HG02588 (cell line): ENCODE data around the gene RAPSN.

ENCODE experiments used
- ATAC-seq: cut with Tn5 transposase; IDR thresholded peaks from one replicate; pipeline ENCODE4 v1.9.1; 2021; ENCODE audit warnings: mild to moderate bottlenecking, moderate library complexity; ENCODE audit not compliant: unreplicated experiment

Gene RAPSN

DNA sequence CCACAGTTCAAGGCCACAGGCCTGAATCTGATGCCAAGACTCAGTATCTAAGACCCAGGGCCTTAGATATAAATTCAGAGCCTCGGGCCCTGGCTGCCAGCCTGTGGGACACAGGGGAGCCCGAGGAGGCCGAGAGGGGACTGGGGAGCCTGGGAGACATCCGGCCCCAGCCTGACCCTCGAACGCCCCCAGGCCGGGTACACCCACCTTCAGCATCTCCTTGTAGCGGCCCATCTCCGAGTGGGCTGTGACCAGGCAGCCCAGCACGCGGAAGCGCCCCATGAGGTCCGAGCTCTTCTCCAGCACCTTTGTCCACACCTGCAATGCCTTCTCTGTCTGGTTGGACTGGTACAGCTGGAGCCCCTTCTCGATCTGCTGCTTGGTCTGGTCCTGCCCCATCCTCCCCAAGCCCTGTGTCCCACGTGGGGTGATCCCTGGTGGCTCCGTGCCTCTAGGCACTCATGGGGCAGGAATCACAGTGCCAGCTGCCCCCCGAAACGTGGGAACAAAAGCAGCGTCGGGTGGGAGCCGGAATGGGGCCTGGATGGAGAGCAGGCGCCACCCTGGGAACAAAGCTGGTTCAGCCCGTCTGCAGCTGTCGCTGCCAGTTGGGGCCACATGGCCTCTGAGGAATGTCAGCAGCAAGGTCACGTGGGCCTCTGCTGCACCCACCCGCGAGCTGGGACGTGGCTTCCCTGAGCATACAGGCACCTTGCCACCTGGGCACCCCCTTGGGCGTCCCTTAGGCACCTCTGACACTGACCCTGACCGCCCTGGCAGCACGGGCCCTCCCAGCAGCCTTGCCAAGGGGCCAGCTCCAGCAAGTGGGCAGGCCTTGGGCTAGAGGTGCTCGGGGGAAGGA, at the start of gene RAPSN:
Gene RAPSN, minus strand, starts transcription at position 571 of the 862 bp plus-strand sequence. Its CDS starts 172 bp downstream, at position 399.
- no peak for ATAC-seq

DNA sequence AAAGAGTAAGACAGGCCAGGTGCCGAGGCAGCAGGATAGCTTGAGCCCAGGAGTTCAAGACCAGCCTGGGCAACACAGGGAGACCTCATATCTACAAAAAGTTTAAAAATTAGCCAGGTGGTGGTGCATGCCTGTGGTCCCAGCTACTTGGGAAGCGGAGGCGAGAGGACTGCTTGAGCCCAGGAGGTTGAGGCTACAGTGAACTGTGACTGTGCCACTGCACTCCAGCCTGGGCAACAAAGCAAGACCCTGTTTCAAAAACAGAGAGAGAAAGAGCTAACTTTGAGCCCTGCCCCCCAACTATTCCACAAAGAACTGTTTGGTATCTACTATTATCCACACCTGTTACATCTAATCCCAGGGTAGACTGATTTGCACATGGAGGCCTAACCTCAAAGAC, 49.2 kb upstream of the RAPSN start:
- no peak for ATAC-seq

DNA sequence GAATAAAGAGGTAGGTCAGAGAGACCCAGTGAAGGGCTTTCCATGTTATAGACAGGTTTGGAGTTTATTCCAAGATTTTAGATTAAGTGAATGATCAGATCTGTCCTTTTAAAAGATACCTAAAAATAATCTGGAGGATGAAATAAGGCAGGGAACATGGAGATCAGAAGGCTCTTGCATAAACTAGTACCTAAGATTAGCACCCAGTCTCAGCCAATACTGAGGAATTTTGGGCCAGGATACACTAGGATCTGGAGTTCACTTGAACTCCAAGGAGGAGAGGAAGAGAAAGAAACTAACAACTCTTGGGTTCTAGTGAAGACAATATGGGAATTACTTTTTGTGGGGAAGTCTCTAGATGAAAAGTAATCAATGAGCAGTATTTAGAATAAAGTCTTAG, 47.9 kb upstream of the RAPSN start:
- ATAC-seq = no peak

DNA sequence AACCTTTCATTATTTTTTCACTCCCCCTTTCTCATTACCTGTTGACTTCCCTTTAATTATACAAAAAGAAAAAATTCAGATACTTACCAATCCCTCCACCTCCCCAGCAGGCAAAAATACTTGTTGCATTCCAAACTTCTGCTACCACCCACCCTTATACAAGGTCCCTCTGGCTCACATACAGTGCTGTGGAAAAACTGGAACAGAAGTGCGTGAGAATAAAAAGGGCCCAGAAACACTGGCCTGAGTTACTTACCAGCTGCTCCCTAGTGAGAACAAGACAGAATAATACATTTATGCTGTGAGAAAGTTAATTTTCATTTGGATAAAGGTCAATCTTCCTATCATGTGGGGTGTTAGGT, 46.9 kb upstream of the RAPSN start:
- no peak for ATAC-seq

DNA sequence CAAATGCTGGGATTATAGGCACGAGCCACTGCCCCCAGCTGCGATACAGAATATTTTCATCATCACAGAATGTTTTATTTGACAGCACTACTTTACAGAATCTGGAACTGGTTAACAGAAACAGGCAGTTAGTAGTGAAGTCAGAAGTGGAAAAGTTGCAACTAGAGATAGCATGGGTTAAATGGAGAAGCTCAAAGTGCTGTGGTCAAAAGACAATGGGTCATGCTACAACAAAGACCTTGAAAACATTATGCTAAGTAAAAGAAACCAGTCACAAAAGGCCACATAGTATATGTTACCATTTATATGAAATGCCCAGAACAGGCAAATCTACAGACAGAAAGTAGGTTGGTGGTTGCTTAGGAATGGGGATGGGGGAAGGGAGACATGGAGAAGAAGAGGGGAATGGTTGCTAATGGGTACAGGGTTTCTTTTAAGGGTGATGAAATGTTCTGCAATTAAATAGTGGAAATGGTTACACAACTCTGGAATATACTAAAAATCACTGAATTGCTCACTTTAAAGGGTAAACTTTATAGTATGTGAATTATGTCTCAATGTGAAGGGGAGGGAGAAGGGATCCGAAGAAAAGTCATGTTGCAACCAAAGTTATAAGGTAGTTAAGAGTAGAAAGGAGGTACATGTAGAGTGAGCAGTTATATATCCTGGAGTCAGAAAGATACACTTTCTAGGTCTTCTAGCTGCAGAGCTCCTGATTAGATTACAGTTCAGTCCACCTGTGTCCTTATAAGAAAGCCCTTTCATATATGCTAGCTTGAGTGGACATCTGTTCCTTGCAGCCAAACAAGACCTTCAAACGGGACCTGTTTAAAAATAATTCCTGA, 46.3 kb upstream of the RAPSN start:
- ATAC-seq = no peak

DNA sequence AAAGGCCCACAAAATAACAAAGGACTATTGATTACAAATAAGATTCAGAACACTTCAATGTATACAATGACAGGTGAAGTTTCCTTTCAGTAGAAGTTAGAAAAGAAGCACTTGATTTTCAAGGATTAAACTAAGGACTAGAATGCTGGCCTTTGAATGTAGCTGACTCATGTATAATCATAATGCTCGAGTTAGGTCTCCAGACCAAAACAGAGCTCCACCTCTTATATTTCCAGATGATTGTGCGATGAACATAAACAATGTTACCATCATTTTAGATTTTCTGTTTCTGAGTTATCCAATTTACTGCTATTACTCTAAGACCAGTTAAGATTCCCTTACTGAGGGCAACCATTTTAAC, 40.4 kb upstream of the RAPSN start:
- ATAC-seq = no peak

DNA sequence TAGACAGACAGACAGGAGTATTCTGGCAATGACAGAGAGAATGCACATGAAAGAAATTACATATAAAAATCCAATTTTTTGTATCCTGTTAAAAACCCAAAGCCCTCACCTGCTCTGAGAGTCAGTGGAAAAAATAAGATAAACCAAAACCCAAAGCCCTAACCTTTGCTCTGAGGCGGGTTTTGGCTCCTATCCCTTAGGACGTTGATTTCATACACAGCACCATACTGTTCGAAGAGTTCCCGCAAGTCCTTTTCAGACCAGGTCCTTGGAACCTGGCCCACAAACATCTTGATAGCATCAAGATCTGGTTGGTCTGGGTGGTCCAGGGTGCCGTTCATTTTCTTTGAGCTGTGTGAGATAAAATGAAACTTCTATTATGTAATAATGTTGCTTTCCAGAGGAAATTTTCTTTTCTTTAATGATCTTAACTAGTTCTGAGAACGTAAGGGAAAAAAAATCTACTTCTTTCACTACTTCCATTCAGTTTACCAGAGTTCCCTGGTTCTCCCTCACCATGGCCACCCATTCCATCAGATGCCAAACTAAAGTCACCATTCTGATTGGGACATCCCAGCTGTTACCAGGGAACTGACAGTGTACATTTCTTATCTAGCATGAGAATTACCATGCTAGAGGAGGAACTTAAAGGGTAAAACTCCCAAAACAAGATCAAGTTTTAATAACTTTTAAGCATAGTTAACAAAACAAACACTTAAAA, 39.9 kb upstream of the RAPSN start:
- ATAC-seq = no peak

DNA sequence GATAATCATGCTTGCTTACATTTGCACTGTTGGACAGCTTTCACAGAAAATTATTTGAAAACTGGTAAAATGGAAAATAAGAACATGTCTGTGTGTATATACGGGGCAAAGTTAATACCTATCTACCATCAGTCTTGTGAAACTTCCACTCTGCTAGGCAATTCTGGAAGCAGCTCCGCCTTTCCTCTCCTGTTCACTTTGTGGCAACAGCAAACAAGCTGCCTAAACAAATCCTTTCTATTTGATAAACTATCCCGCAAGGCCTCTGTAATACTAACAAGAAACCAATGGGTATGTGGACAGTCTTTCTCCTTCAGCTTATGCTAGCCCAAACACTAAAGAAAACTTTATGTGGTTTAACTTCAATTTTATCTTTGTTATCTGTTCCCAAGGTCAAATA, 39.2 kb upstream of the RAPSN start:
- no peak for ATAC-seq

DNA sequence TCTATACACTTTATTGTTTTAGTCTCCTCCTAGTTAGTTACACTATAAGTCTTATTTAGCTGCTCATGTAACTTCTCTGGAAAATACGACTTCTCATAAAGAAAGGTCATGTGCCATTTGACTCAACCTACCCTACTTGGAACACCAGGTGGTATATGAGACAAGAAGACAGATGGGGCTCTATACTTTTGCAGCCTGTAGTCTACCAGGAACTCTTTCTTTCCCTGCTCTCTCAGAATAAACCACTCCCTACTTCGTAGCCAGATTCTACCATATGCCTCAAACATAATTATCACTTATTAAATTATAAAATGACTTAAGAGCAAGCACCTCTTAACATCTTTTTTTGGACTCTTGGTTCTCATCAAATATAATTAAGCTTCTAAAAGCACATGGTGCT, 38.5 kb upstream of the RAPSN start:
- no peak for ATAC-seq

DNA sequence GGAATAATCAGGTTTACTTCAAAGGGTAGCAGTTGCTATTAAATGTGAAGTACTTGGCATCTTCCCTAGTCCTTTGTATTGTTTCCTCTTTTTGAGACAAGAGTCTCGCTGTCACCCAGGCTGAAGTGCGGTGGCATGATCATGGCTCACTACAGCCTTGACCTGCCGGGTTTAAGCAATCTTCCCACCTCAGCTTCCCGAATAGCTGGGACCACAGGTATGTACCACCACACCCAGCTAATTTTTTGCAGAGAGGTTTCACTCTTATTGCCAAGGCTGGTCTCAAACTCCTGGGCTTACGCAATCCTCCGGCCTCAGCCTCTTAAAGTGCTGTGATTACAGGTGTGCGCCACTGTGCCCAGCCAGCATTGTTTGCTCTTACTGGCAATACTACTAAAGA, 36.2 kb upstream of the RAPSN start:
- no peak for ATAC-seq

DNA sequence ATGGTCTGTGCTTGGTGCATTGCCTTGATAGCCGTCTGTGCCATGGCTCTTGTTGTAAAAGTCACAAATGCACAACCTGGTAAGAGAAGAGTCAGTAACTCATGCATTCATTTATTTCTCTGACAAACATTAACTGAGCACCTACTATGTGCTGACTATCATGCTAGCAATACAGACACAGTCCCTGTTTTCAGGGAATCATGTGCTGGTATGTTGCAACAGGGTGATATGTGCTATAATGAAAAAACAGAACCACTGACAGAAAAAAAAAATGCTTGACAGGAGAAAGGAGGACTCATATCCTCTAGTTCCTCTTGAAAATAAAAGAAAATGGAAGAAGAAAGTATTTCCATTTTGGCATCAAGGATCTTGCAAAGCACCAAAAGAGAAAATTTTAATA, 34.5 kb upstream of the RAPSN start:
- ATAC-seq = no peak

DNA sequence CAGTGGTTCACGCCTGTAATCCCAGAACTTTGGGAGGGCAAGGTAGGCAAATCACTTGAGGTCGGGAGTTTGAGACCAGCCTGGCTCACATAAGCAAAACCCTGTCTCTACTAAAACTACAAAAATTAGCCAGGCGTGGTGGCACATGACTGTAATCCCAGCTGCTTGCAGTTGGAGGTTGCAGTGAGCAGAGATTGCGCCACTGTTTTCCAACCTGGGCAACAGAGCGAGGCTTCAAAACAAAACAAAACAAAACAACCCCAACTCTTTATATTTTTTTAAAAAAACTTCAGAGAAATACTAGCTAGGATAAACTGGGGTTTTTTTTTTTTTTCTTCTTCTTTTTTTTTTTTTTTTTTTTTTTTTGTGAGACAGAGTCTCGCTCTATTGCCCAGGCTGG, 31.8 kb upstream of the RAPSN start:
- no peak for ATAC-seq

DNA sequence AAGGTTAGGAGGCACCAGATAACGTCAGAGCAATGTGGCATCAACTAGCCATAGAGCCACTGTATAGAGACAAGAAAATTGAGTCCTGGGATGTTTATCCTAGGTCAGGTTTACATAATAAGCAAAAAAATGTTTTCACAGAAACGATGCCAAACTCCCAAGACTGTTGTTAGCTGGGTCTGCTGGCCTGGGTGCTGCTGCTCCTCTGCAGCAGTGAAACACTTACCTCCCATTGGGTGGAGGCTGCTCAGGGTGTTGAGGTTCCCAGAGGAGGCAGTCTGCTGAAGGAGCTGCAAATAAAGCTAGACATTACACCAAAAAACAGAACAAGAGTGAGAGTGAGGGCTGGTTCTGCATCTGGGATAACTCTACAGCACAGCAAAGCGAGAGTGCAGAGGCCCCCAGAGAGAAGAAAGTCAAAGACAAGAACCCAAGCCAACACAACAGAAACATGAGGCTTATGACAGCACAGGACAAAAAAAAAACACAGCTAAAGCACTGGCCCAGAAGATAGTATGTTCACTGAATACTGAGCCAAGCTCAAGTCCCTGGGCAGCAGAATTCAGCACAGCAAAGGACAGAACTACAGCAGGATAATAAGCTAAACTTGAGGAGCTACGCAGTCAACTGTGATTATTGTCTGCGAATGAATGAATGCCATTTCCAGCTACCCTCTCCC, 29.9 kb upstream of the RAPSN start:
- no peak for ATAC-seq

DNA sequence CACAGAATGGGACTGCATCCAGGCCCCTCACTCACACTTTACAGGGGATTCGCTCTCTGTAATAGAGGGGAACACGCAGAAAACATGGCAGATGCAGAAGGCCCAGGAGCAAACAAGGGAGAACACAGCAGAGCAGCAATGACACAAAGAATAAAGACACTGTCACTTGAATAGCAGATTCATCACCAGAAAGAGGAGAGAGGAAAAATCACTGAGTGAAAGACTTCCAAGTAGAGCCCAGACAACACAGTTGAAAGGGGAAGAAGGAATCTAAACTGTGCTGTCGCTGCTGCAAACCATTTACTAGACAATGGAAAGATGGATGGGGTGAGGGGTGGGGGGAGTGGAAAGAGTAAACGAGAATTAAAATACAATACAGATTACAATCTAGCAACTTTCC, 28.8 kb upstream of the RAPSN start:
- ATAC-seq = no peak

DNA sequence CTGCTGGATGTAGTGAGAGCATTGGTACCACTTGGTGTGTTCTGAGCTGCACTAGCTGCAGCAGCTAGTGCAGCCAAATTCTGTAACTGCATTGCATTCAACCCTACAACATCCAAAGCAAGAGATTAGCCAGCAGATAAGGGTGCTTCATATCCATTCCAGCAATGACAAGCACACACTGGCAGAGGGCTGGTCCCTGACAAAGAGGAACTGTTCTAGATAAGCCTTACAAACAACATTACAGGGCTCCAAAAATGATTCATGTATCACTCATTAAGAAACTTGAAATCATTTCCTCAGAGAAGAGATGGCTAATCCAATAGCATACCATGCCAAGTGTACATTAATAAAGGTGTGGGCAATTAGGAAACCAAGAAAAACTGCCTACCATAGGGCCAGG, 28.4 kb upstream of the RAPSN start:
- ATAC-seq = no peak

DNA sequence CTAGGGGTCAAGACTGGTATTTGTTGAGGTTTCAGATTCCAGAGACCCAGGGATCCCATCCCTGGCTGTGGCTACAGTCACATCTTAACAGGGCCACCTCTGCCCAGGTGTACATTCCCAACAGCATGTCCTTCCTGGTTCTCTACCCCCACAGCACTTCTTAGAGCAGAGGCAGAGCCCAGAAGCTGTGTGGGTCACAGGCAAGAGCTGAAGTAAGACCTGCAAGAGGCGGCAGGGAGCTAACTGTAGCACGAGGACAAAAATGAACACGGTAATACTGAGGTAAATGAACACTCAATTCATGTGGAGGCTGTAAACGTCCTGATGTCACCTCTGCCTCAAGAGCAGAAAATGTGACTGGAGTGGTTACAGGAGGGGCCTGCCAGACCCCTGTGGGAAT, 21.7 kb upstream of the RAPSN start:
- ATAC-seq = no peak

DNA sequence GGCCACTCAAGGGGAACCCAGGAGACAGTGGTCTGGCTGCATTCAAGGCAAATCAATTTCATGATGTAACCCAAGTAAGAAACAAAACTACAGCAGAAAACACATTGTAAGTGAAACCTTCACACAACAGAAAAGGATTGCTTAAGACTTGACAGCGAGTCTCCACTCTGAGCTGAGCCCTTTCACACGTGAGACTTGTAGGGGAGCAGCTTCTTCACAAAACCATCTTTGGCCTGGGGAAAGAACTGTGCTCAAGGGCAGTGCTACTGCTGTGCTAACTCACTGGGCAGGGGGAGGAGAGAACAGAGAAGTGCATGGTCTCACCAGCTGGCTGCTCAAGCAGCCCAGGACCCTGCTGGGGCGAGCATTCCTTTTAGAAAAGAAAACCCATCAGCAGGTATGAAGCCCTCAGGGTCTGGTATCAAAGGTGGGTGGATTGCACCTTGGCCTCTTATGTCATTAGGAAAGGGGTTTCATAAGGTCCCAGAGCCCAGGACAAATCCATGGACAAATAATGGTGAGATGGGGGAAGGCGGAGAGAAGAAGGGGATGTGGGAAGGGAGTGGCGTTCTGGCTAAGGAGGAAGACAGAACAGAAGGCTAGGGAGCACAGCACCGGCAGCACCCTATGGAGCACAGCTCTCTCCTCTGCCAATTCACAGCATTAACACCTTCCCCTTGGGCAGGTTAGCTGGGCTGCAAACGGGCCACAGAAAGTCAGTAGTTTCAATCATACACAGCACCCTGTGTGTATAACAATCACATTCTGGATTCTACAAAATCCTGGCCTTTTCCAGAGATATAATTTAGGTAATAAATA, 20.6 kb upstream of the RAPSN start:
- ATAC-seq = no peak

DNA sequence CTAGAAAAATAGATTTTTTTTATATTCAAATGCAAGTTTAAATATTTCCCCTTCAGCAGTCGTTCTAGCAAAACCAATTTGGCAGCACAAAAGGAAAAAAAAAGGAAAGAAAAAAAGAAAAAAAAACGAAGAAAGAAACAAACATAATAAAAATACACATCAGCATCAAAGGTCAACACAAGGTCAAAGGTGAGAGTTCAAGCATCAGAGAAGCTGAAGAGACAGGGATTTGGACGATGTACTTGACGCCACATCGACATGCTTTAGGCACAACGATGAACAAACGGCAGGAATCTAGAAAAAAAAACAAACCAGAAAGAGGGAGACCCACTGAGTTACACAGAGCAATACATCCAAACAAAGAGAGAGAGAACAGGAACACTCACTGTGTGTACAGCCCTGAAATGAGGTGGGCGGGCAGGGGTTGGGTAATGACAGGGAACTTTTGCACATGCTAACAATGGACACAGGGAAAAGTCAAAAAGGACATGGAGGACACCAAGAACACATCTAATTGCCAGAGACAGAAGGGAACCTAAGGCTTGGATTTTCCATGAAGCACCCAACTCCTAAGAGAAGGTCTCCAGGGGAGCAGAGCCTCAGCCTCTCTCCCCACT, 19.8 kb upstream of the RAPSN start:
- ATAC-seq = no peak

DNA sequence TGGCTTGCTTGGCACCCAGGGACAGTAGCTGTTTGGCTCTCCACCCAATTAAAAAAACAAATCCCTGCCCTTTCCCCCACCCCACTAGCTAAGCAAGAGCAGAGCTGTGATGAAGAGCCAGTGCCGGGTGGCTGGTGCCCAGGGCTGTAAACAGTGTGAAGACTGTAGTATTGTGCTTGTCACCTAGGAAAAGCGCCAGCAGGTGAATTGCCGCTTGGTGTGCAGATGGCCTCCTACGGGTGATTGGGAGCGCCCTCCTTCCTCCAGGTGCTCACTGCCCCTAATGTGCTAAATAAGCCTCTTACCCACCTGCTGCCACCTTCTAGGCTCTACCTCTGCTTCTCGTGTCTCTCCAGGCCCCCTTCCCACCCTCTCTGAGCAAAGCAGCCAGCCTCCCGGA, 18.4 kb upstream of the RAPSN start:
- ATAC-seq = no peak
